ENCODE data around the gene KCND1.
A peak's percentile ranks its signal among the peaks of the same experiment; 100 is the strongest.

KCND1 gene

DNA sequence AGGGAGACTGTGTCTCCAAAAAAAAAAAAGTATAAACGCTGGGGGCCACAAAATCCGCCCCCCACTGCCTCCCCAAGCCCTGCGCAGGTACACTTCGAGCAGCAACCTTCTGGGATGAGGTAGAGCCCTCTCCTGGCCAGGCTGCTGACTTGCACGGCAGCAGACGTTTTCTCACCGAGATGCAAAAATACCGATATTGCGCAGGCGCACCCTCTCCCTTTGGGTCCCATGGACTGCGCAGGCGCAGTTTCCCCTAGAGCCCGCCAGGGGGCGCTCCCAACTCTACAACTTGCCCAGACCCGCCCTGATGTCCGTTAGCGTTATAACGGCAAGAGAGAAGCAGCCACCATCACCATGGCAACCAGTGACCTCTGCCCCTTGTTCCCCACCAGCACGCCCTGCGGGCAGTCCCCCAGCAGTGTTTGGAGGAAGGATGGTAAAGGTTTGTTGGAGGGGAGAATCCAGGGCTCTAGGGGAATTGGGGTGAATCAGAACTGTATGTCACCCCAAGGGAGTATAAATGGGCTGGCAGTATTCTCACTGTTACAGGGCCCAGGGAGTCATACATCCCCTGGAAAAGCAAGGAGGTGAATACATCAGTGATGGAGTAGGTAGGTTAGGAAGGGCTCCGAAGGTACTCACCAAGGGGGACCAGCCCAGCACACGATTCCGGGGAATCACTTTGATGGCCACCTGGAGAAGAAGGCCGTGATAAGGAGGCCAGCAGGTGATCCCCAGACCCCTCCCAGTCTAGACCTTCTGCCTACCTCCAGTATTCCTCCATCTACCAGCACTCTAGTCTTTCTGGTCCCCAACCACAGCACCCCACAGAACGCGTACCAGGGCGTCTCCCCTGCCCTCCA, 54.3 kb downstream of the KCND1 start:
- Histone ChIP-seq H2AK5ac (ENCODE audit: low read length, severe bottlenecking) (no peak overlapping the region), H3K4me2 (ENCODE audit: low read length, poor library complexity, severe bottlenecking) (peak overlapping the region; percentile 78), H4K8ac (ENCODE audit: low read length) (no peak overlapping the region), H3K23ac (ENCODE audit: low read length in 2 of 2) (no peak overlapping the region), H3K4me3 (ENCODE audit: insufficient read depth in 1 of 2, low read depth in 1 of 2, low read length in 2 of 2) (peak overlapping the region; percentile 46 to 49), H4K91ac (ENCODE audit: low read length) (no peak overlapping the region), H3K9ac (ENCODE audit: low read length) (no peak overlapping the region), H3K4ac (ENCODE audit: low read depth in 1 of 2, low read length in 2 of 2) (peak overlapping the region in 1 of 2 experiments; percentile 6), H3K14ac (ENCODE audit: low read length in 2 of 2) (no peak overlapping the region), H3K4me1 (ENCODE audit: control insufficient read depth, insufficient read depth, low read depth, low read length) (peaks cover 13% of the 10 kb centered on the region), H3K36me3 (ENCODE audit: control insufficient read depth in 1 of 2, insufficient read depth in 2 of 2, low read depth in 1 of 2, low read length in 2 of 2) (peaks cover 17 to 27% of the 10 kb centered on the region in 2 experiments), H3K27me3 (ENCODE audit: control insufficient read depth in 1 of 2, insufficient read depth in 1 of 2, low read length in 2 of 2) (peaks cover 0 to 3% of the 10 kb centered on the region in 2 experiments), H3K18ac (ENCODE audit: low read depth in 1 of 2, low read length in 2 of 2) (peak overlapping the region in 1 of 2 experiments; percentile 12), H2BK120ac (ENCODE audit: low read depth, low read length) (no peak overlapping the region), H2BK12ac (ENCODE audit: low read length in 2 of 2) (no peak overlapping the region), H2BK15ac (ENCODE audit: low read depth, poor library complexity, severe bottlenecking) (no peak overlapping the region), H3K79me1 (replicated peaks; ENCODE audit: low read length, poor library complexity, severe bottlenecking) (peaks cover 17% of the 10 kb centered on the region), H3K27ac (ENCODE audit: low read length, poor library complexity, severe bottlenecking) (peak overlapping the region; percentile 26), H2AFZ (ENCODE audit: low read depth, low read length) (no peak overlapping the region), H2BK5ac (ENCODE audit: low read depth, low read length, poor library complexity, severe bottlenecking) (no peak overlapping the region), H3K9me3 (ENCODE audit: control insufficient read depth, low read length) (no peaks in the 10 kb centered on the region)
- WGBS = 9% methylated on average over 23 of the region's 27 CpGs
- DNase-seq = peak; percentile 92

DNA sequence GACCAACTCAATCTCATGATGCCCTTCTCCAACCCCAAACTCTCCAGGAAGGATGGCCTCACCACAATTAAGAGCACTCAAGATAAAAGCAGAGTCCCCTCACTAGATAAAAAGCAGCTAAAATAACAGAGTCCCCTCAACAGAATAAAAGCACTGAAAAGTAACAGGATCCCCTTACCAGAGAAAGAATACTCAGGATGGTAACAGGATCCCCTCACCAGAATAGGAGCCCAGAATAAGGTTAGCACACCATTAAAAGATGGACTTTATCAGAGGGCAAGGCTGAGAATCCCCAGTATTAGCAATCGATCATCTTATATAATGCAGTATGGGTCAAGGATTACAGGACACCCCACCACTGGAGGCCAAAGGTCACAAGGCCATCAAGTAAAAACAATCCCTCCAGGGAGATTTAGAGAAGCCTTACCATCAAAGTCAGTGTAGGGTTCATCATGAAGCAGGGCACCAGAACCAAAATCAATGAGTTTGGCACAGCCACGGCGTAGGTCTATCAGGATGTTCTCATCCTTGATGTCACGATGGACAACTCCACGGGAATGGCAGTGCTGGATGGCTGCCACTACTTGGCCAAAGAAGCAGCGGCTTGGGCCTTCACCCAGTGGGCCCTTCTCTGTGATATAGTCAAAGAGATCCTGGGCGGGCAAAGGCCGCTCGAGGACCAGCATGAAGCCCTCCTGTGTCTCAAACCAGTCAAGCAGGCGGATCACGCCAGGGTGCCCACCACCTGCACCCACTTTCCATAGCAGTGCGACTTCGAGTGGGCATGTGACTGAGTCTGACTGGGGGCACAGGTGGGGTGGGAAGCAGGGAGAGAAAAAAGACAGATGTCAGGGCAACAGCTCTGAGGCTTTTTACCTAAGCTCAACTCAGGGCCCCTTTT, 56.8 kb downstream of the KCND1 start:
- H3K23ac ChIP-seq (ENCODE audit: low read length in 2 of 2) = no peak overlapping the region
- H3K4me2 ChIP-seq (ENCODE audit: low read length, poor library complexity, severe bottlenecking) = no peak overlapping the region
- H4K91ac ChIP-seq (ENCODE audit: low read length) = no peak overlapping the region
- peaks cover 0 to 3% of the 10 kb centered on the region in 2 experiments for H3K27me3 ChIP-seq (ENCODE audit: control insufficient read depth in 1 of 2, insufficient read depth in 1 of 2, low read length in 2 of 2)
- H3K9me3 ChIP-seq (ENCODE audit: control insufficient read depth, low read length) = peaks cover 3% of the 10 kb centered on the region
- no peak overlapping the region for H3K4ac ChIP-seq (ENCODE audit: low read depth in 1 of 2, low read length in 2 of 2)
- no peak overlapping the region for H2AK5ac ChIP-seq (ENCODE audit: low read length, severe bottlenecking)
- H3K18ac ChIP-seq (ENCODE audit: low read depth in 1 of 2, low read length in 2 of 2) = no peak overlapping the region
- no peak overlapping the region for H3K9ac ChIP-seq (ENCODE audit: low read length)
- H2BK15ac ChIP-seq (ENCODE audit: low read depth, poor library complexity, severe bottlenecking) = no peak overlapping the region
- no peak overlapping the region for H3K14ac ChIP-seq (ENCODE audit: low read length in 2 of 2)
- H2BK12ac ChIP-seq (ENCODE audit: low read length in 2 of 2) = no peak overlapping the region
- no peak overlapping the region for H2AFZ ChIP-seq (ENCODE audit: low read depth, low read length)
- no peak for DNase-seq
- 98% methylated on average over 11 of the region's 13 CpGs for WGBS
- H3K4me1 ChIP-seq (ENCODE audit: control insufficient read depth, insufficient read depth, low read depth, low read length) = peaks cover 14% of the 10 kb centered on the region
- H4K8ac ChIP-seq (ENCODE audit: low read length) = no peak overlapping the region
- H2BK120ac ChIP-seq (ENCODE audit: low read depth, low read length) = no peak overlapping the region
- no peak overlapping the region for H2BK5ac ChIP-seq (ENCODE audit: low read depth, low read length, poor library complexity, severe bottlenecking)
- H3K79me1 ChIP-seq (replicated peaks; ENCODE audit: low read length, poor library complexity, severe bottlenecking) = peaks cover 16% of the 10 kb centered on the region
- peaks cover 8 to 20% of the 10 kb centered on the region in 2 experiments for H3K36me3 ChIP-seq (ENCODE audit: control insufficient read depth in 1 of 2, insufficient read depth in 2 of 2, low read depth in 1 of 2, low read length in 2 of 2)
- no peak overlapping the region for H3K4me3 ChIP-seq (ENCODE audit: insufficient read depth in 1 of 2, low read depth in 1 of 2, low read length in 2 of 2)
- no peak overlapping the region for H3K27ac ChIP-seq (ENCODE audit: low read length, poor library complexity, severe bottlenecking)

DNA sequence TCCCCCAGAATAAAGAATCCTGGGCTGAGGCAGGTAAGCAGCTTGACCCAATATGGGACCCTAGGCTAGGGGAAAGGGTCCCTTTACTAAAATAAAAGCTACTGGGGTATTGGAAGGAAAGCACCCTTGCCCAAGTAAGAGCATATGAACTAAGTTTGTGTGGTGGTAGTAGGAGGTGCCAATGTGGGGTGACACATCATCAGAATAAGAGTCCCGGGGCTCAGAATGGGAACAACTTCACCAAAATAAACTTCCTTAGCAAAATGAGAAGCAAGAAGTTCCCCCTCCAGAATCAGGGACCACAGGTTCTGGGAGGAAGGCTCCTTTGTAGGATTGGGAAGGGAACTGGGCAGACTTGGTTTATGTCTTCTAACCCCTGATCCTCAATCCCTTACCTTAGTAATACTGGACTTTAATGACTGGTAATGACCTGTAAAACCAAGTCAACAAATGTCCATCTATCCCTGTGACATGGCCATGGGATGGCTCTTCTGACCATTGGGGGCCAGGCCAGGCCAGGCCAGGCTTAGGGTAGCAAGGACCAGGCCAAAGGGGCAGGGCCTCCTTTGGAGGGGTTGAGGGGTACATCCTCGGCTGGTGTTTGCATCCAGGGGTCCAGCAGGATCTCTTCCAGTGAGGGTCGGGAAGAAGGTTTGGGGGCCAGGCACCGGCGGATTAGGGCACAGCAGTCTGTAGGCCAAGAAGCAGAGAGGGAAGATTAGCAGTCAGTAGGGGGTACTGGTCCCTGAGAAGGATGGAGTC, 57.9 kb downstream of the KCND1 start:
- Histone ChIP-seq H3K27ac (ENCODE audit: low read length, poor library complexity, severe bottlenecking) (no peak overlapping the region), H3K79me1 (replicated peaks; ENCODE audit: low read length, poor library complexity, severe bottlenecking) (peaks cover 18% of the 10 kb centered on the region), H2BK12ac (ENCODE audit: low read length in 2 of 2) (no peak overlapping the region), H3K36me3 (ENCODE audit: control insufficient read depth in 1 of 2, insufficient read depth in 2 of 2, low read depth in 1 of 2, low read length in 2 of 2) (peaks cover 14 to 24% of the 10 kb centered on the region in 2 experiments), H4K91ac (ENCODE audit: low read length) (no peak overlapping the region), H3K4ac (ENCODE audit: low read depth in 1 of 2, low read length in 2 of 2) (no peak overlapping the region), H3K9me3 (ENCODE audit: control insufficient read depth, low read length) (peaks cover 3% of the 10 kb centered on the region), H4K8ac (ENCODE audit: low read length) (no peak overlapping the region), H3K18ac (ENCODE audit: low read depth in 1 of 2, low read length in 2 of 2) (no peak overlapping the region), H3K27me3 (ENCODE audit: control insufficient read depth in 1 of 2, insufficient read depth in 1 of 2, low read length in 2 of 2) (peaks cover 0 to 3% of the 10 kb centered on the region in 2 experiments), H2BK120ac (ENCODE audit: low read depth, low read length) (no peak overlapping the region), H3K4me2 (ENCODE audit: low read length, poor library complexity, severe bottlenecking) (no peak overlapping the region), H3K14ac (ENCODE audit: low read length in 2 of 2) (no peak overlapping the region), H2BK15ac (ENCODE audit: low read depth, poor library complexity, severe bottlenecking) (no peak overlapping the region), H3K23ac (ENCODE audit: low read length in 2 of 2) (no peak overlapping the region), H3K4me1 (ENCODE audit: control insufficient read depth, insufficient read depth, low read depth, low read length) (peaks cover 16% of the 10 kb centered on the region), H2AFZ (ENCODE audit: low read depth, low read length) (no peak overlapping the region), H3K4me3 (ENCODE audit: insufficient read depth in 1 of 2, low read depth in 1 of 2, low read length in 2 of 2) (no peak overlapping the region), H2BK5ac (ENCODE audit: low read depth, low read length, poor library complexity, severe bottlenecking) (no peak overlapping the region), H2AK5ac (ENCODE audit: low read length, severe bottlenecking) (no peak overlapping the region), H3K9ac (ENCODE audit: low read length) (no peak overlapping the region)
- DNase-seq = no peak
- 95% methylated on average over 2 of the region's 5 CpGs for WGBS
